Suppressor macrophage treated with lipopolysaccharide for 4 hours (primary cell): ENCODE results near the gene SPC25.
A peak's percentile ranks its signal among the peaks of the same experiment; 100 is the strongest.
"Not testable (repeated sequence)": the region's sequence is repeated elsewhere in the genome, so short reads cannot be mapped to it uniquely, and the experiment has no call there.

Experiments used
- DNase-seq: peaks from one replicate; pipeline ENCODE4 v3.0.0-alpha.2; 2020

Gene SPC25

DNA sequence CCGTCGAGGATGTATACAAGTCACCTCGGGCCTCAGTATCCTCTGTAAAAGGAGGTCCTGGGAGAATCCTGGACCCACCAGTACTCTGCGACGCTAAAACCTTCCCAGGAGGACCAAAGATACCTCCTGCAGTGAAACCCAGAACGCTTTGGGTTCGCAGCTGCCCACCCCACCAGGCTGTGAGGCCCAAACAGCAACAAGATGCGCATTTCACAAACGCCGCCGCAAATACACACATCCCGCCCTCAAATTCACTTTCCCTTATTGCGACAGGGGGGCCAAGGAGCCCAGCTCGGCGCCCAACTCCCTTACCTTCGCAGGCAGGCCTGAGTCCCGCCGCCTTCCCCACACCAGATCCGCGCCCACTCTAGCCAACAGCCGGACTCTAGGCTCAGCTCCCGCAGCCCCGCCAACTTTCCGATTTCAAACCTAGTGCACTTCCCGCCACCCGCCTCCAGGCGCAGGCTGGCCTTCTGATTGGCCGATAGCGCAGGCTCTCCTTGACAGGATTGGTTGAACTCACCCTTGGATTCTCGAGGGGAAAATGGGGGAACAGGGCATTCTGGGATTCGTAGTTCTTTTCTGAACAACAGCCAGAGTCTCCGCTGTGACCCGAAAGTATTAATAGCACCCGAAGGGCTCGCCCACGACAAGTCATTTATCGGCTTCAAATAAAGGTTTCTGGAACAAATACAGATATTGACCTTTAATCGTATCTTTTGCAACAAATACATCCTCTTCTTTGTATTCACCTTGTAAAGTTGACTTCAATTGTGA is at the start of gene SPC25:
TSS of gene SPC25 (minus strand) at position 425 of the 777 bp plus-strand sequence. CDS start 911 bp downstream, outside the sequence.
- DNase-seq = peak; percentile 93

DNA sequence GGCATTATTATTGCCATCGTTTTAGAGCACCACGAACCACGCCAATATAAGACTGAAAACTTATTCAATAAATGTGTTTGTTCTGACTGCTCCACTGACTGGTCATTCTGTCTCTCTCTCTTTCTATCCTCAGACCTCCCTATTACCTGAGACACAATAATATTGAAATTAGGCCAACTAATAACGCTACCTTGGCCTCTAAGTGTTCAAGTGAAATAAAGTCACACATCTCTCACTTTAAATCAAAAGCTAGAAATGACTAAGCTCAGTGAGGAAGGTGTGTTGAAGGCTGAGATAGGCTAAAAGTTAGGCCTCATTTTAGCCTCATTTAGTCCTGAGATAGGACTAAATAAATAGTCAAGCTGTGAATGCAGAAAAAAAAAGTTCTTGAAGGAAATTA is 49.7 kb upstream of the SPC25 start:
- DNase-seq = no peak

GRCh38 chr2:168939061-168939460 is 48.8 kb upstream of the SPC25 start:
- no peak for DNase-seq

DNA sequence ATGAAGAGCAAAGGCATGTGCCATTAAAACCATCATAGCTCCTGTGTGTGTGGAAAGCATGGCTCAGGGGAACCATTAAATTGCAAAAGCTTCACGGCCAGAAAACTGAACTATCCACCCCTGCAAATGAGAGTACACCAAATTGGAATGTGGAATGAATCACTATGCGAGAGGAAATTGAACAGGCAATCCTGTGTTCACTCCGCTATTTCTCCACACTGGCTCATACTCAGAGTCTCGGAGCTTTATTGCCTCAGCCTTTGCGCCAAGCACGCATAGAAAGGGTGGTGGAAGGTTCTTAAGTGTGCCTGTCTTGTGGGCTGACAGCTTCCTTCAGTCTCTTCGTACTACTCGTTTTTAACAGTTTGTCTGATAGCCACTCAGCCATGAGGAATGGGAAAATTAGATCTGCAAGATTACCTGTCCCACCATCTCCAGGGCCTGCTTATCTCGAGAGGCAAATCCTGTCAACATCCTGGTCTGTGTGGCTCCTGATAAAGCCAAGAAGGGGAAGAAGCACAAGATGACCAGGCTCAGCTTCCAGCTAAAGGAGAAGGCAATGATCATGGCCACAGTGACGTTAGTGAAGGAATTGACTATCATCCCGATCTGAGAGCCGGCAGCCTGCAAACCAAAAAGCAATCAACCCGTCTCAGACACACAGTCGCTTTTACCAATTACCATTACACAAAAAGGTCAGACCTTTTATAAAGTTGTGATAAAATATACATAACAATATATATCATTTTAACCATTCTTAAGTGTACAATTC is 45.8 kb upstream of the SPC25 start:
- DNase-seq = peak; percentile 68

GRCh38 chr2:168934826-168935225 is 44.6 kb upstream of the SPC25 start:
- DNase-seq = no peak

DNA sequence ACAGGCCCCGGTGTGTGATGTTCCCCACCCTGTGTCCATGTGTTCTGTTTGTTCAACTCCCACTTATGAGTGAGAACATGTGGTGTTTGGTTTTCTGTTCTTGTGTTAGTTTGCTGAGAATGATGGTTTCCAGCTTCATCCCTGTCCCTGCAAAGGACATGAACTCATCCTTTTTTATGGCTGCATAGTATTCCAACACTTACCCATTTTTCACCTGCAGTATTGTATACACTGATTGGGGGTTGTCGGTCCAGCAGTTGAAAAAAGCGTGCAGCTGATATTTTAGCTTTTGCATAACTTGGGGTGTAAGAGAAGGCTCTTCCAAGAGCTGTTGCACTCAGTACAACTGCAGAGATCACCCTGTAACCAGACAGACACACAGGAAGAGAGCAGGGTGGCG is 41.9 kb upstream of the SPC25 start:
- DNase-seq = not testable (repeated sequence)

DNA sequence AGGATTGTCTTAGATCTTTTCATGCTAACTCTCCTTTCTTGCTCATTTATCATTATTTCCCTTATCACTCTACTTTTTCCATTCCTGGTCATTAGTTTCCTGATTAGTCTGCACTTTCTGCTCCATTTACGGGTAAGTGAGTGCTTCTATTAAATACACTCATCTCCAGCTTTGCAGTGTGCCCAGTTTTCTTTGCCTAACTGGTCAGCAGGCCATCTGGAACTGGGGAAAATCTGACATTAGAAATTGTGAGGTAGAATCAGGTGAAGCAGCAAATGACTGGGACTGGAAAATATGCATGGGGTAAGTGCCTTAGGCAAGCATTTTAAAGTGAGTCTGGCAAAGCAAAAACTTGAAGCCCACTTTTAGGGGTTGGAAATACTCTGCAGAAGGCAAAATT is 40.0 kb upstream of the SPC25 start:
- no peak for DNase-seq

DNA sequence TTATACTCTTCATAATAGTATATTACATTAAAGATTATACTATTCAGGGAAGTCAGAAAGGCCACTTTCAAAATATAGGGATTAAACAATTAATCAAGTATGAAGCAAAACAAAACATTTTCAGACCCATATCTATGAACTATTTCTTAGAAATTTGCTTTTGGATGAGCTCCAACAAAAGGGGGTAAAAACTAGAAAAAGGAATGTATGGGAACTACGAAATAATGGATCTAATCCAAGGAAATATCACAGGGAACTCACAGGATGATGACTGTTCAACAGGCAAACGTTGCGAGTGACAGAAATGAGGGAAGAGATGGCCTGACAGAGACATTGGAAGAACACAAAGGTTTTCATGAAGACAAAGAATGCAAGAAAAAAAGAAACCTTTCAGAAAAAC is 38.8 kb upstream of the SPC25 start:
- DNase-seq = no peak

- DNase-seq = no peak
Observed at GRCh38 chr2:168928113-168928831, 38.0 kb upstream of the SPC25 start.

- DNase-seq = no peak
Observed at GRCh38 chr2:168926621-168927386, 36.6 kb upstream of the SPC25 start.

DNA sequence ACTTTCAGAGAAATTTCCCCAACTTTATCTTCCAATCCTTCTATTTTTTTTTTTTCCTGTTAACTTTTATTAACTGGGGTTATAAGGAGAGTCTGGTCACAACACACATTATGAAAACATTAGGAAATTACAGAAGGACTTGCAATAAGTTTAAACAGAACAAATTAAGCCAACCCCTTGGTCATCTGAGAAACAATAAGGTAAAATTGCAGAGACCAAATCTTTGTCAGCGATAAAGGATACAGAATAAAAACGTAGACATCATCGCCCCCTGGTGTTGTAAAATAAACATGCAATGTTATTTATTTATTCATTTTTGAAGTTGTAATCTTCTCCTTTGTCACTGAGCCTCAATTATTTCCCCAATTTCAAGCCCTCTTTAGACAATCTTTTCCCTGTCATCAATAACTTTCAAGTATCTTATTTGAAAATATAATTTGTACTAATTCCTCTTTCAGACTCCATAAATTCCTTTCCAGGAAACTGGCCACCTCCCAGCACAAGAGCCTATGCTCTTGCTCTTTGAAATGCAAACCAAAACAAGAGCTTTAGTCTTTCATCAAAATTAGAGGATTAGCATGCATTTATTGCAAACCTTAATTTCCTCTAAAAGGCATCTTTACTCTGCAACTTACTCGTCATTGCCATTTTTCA is 30.4 kb upstream of the SPC25 start:
- peak; percentile 60 for DNase-seq

DNA sequence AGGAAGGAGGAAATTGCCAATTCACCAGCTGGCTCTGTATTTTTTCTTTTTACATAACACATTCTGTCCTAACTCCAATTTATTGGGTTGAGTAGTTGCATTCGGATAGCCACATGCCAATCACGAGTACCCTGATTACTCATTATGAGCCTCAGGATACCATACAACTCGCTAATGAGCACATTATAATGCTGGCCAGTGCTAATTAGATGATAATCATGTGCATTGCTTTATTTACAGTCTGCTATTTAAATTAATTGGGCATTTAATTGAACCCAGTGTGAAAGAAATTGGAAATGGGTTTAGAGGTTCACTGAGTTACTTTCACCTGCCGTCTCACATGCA is 26.1 kb upstream of the SPC25 start:
- DNase-seq = no peak

DNA sequence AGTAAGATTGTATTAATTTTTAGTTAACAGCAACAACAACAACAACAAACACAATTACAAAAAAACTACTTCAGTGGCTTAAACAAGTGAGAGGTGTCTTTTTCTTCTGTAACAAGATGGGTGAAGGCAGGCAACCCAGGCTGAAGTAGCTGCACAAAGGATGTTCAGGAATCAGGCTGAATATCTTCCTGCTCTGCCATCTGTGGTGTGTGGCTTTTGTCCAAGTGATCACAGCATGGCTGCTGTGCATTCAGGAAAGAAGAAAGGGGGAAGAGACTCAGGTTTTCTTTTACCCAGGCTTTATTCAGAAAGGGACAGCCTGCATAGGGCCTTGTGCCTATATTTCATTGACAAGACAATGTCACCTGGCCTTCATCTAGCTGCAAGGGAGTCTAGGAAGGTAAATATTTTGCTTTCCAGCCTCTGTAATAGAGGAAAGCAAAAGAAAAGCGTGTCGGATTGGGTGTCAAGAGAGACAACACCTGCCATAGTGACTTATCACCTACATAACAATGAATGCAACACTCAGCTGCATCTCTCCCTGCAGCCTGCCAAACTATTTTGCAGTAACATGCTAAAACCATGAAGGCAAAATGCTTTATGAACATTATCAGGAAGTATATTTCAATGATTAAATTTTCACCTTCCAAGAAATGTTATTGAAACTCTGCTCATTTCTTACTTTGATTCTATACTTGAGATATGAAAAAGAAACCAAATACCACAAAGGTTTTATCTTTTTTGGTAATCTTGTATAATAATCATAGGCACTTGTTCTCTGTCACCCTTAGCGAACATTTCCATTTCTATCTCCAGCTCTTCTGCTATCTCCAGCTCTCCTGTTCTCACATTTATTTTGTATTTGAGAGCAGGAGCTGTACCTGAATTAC is 25.5 kb upstream of the SPC25 start:
- DNase-seq = no peak

DNA sequence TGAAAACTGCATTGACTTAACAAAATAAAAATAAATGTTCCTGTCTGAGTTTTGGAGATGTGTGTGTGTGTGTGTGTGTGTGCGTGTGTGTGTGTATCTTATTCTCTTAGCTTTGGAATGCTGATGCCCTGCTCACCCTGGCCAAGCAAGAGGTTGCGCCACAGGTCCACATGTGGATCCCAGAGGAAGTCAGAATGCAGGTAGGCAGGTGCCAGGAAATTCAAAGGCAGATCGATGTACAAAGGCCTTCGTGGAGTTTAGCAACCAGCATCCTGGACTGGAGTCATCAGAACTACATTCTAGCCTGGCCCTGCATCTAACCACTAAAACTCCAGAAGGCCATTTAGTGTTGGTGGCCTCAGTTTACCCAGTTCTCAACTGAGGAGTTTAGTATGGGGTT is 23.3 kb upstream of the SPC25 start:
- no peak for DNase-seq

DNA sequence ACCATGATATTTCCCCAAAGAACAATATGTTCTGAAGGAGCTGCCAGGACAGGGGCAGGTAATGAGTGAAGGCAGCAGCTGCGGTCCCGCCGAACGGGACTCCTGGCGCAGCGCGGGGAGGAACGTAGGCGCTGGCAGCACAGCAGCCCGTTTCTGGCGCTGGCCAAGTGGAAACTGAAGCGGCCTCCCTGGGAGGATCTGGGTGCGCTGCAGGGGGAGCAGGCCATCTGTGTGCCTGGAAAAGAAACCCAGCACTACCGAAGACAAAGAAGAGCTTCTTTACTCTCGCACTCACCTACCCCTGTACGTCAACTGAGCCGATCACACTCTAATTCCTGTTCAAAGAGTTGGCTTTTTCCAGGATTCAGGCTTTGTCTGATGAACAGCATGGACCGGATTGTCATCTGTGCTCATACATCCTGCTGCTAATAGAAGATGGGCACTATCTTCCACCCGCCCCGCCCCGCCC is 22.7 kb upstream of the SPC25 start:
- no peak for DNase-seq

DNA sequence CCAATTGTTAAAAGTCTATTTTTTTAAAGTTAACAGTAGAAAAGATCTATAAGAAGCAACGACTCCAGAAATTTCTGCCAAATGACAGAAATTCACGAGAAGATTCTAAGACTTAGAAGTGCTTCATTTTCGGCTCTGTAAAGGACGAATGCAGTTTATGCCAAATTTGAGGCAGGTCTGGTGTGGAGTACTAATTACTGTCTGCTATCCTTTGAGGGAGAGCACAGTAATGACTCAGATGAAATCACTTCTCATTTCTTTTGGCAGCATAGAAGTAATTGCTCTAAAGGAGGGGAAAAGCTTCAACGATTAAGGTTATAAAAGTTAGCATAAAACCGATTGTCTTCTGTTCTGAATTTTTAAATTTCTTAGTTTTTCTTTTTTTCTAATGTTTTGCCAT is 22.2 kb upstream of the SPC25 start:
- DNase-seq = no peak

DNA sequence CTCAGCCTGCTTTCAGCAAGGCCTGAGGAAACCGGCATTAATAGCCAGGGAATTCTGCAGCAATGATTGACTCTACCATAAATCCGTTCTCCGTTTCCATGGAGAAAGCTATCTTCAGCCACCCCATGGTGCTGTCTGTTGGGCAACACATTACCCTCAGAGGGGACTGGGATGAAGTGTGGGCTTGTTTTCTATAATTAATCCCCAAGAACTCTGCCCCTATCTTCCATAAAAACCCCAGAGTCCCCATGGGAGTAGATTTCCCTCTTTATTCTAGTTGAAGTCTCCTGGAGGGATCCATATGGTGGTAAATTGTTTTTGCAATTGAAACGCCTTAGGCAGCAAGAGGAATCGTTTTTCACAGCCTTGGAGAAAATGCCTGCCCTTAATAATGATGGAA is 20.1 kb upstream of the SPC25 start:
- no peak for DNase-seq

DNA sequence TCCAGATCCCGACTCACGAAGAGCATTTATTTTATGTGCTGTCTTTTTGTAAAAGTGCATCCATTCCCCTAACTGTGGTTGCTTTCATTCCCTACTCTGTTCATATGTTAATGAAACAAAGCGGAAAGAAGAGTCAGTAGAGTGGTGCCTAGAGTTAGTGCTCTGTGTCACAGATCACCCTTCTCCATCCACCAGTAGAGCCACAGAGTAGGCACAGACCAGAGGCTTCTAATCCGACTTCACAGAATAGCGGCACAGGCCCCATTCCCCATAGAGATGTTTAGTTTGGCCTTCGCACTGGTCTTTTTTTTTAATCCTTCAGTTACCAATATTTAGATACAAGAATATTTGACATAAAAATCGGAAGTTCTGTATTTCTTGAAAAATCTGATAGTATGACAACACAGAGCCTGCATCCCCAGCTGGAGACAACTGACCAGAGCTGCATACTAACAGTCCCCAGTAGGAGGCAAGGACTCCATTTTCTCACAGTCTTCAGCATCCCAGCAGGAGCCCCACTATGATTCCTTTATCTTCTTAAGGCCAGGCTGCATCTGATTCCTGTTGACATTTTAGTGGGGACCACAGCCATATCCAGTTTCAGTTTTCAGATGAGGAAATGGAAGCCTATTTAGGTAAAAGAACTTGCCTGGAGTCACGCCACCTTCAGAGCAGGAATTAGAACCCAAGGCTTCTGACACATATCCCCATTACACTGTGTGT is 17.9 kb upstream of the SPC25 start:
- DNase-seq = no peak

DNA sequence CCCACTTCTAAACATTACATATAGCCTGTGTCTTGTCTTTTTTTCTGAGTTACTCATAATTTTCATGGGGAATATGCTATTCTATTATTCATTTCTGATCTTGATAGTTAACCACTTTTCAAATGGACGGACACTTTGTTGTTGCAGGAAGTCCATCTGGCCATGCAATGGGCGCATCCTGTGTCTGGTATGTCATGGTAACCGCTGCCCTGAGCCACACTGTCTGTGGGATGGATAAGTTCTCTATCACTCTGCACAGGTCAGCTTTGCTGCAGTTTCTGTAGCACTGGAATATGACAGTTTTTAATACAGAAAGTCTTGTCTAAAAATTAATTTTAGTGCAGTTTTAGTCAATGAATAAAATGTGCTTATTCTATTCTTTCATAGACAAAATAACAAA is 14.1 kb upstream of the SPC25 start:
- DNase-seq = no peak

DNA sequence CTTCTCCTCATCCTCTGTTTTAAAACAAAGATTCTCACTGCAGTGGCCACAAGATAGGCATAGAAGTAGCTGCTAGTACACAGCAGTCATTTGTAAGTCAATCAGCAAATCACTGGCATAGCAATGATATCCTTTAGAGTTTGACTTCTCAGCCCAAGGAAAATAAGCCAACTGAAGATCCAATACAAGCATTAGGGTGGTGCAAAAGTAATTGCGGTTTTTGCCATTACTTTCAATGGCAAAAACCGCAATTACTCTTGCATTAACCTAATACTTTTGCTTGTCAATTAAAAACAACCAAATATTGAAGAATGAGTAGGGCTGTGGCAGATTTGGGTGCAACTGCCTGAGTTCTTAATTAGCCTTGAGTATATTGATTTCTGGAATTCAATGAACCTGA is 13.7 kb upstream of the SPC25 start:
- DNase-seq = no peak

DNA sequence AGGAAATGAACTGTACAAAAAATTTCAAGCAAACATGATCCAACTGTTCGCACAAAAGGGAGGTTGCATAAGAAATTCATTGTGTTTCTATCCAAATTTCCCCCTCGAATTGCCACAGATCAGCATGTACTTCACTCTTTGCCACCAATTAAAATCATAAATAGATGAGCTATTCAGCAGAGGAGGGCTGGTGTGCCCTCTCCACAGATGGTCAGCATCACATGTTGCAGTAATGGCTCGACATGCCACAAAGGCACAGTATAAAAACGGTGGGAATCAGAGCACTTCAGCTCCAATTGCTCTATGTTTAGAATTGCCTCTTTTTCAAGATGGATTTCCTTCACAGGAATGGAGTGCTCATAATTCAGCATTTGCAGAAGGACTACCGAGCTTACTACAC is 10.8 kb upstream of the SPC25 start, which contains the start of gene G6PC2:
TSS of gene G6PC2 (plus strand) at position 289 of the 400 bp plus-strand sequence. CDS start at position 330, 41 bp downstream.
- DNase-seq = no peak
